RWPE2 (cell line): ENCODE results near the gene C1orf21.
A peak's percentile ranks its signal among the peaks of the same experiment; 100 is the strongest.

Source experiments
- ATAC-seq: fragments of 200-7000 bp; cut with Tn5 transposase; 3 replicates; pipeline ENCODE4 v1.9.1; 2021; ENCODE audit warnings: low read depth
- DNase-seq: peaks from one replicate; pipeline ENCODE4 v3.0.0-alpha.2; 2020; ENCODE audit warnings: low spot score
- H3K27ac ChIP-seq: fragments of 450-650 bp; 2 replicates; pipeline ENCODE4 v1.5.1; 2017; ENCODE audit warnings: mild to moderate bottlenecking; ENCODE audit not compliant: poor library complexity, severe bottlenecking
- H3K27me3 ChIP-seq: fragments of 250-450 bp; sonication (Bioruptor Pico); 2 replicates; pipeline ENCODE4 v1.5.1; 2021; ENCODE audit warnings: mild to moderate bottlenecking, moderate library complexity; ENCODE audit not compliant: insufficient read depth, poor library complexity, severe bottlenecking
- H3K36me3 ChIP-seq: fragments of 250-450 bp; sonication (Bioruptor Pico); 2 replicates; pipeline ENCODE4 v1.5.1; 2020; ENCODE audit warnings: low read depth, mild to moderate bottlenecking, moderate library complexity
- H3K4me1 ChIP-seq: fragments of 250-450 bp; sonication (Bioruptor Pico); 2 replicates; pipeline ENCODE4 v1.5.1; 2021; ENCODE audit warnings: mild to moderate bottlenecking, moderate library complexity; ENCODE audit not compliant: insufficient read depth, poor library complexity, severe bottlenecking
- H3K4me3 ChIP-seq: fragments of 250-450 bp; sonication (Bioruptor Pico); 2 replicates; pipeline ENCODE4 v1.5.1; 2021; ENCODE audit warnings: mild to moderate bottlenecking, moderate library complexity; ENCODE audit not compliant: severe bottlenecking
- H3K9me3 ChIP-seq: fragments of 250-450 bp; sonication (Bioruptor Pico); 2 replicates; pipeline ENCODE4 v1.5.1; 2021; ENCODE audit warnings: mild to moderate bottlenecking, moderate library complexity; ENCODE audit not compliant: severe bottlenecking
- CTCF ChIP-seq: fragments of 450-650 bp; IDR thresholded peaks from one replicate; pipeline ENCODE4 v1.5.1; 2017; ENCODE audit warnings: mild to moderate bottlenecking, moderate library complexity; ENCODE audit not compliant: poor library complexity, severe bottlenecking

C1orf21 gene

GRCh38 chr1:184412472-184412871, 25.6 kb downstream of the C1orf21 start:
- H3K9me3 ChIP-seq: no peaks in the 10 kb centered on the region
- H3K4me1 ChIP-seq: peaks cover 41% of the 10 kb centered on the region
- H3K36me3 ChIP-seq: no peaks in the 10 kb centered on the region
- ATAC-seq: no peak
- H3K27me3 ChIP-seq: no peaks in the 10 kb centered on the region
- DNase-seq: no peak
- TF ChIP-seq CTCF: no peak
- no peak overlapping the region for H3K4me3 ChIP-seq
- no peak overlapping the region for H3K27ac ChIP-seq

DNA sequence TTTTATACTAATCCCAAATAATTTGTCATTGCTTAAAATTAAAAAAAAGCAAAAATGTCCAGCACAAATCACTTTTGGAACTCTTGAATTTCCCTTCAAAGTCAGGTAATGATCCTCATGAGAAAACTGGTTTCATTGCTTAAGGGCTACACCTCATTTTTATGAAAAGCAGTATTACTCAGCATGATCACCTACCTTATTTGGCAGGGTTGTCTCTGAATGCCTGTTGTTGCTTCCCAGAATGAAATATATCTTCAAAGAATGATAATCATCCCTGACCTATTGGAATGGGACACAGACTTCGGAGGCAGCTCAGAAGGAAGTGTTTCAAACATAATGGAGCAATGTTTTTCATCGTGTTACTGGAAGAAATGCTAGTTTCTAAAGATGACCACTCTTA, 29.7 kb downstream of the C1orf21 start:
- ATAC-seq (peak; percentile 88), DNase-seq (no peak)
- H3K9me3 ChIP-seq: no peaks in the 10 kb centered on the region
- H3K4me3 ChIP-seq: no peak overlapping the region
- no peak for TF ChIP-seq CTCF
- no peaks in the 10 kb centered on the region for H3K27me3 ChIP-seq
- peaks cover 38% of the 10 kb centered on the region for H3K4me1 ChIP-seq
- H3K36me3 ChIP-seq: no peaks in the 10 kb centered on the region
- H3K27ac ChIP-seq: peak overlapping the region; percentile 53

GRCh38 chr1:184416946-184417345, 30.1 kb downstream of the C1orf21 start:
- H3K27ac ChIP-seq: peak overlapping the region; percentile 53
- ATAC-seq (peak; percentile 55; the same call in 1 of the 3 replicates), DNase-seq (no peak)
- no peaks in the 10 kb centered on the region for H3K27me3 ChIP-seq
- no peak overlapping the region for H3K4me3 ChIP-seq
- H3K36me3 ChIP-seq: no peaks in the 10 kb centered on the region
- peaks cover 38% of the 10 kb centered on the region for H3K4me1 ChIP-seq
- no peaks in the 10 kb centered on the region for H3K9me3 ChIP-seq
- no peak for TF ChIP-seq CTCF

DNA sequence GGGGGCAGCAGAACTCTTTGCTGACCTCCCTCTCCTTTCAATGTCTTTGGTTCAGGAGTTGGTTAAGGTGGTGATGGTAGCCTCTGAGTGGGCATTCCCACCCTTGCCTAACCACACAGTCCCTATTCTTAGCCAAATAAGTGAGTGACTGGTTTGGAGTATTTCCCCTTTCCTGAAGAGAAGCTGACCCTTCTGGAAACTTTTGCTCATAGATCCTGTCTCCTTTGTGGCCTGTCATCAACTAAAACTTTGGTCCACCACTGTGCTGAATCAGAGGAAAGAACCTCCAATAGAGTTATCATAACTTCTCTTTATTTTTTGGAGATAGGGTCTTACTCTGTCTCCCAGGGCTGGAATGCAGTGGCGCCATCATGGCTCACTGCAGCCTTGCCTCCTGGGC, 31.1 kb downstream of the C1orf21 start:
- no peak for ATAC-seq
- H3K4me1 ChIP-seq: peaks cover 40% of the 10 kb centered on the region
- no peak for TF ChIP-seq CTCF

DNA sequence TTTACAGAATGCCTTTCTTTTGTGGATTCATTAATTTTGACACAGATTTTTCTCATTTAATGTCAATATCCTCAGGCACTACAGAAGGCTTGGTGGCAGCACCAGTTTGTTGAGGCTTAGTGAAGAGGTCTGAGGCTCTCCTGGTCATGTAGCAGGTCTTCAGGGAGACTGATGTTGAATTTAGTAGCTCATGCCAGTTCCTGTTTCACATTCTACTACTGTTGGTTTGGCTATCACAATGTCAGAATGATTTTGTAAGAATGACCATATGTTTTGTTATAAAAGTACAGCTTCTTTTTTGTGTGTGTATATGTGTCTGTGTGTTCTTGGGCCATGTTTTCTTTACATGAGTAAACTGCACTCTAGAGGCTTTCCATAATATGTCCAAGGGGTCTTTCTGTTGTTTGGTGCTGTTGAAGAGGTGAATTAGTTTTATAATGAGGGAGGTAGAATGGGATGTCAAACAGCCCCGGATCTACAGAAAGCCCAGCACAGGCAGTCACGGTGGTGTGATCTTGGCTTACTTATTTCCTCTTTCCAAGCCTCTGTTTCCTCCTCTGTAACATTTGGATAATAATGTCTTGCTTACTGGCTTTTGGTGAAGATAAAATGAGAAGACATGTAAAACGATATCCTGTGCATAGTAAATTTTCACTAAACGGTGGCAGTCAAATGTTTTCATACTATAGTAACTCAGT, 32.0 kb downstream of the C1orf21 start:
- ATAC-seq (no peak), DNase-seq (no peak)
- peak overlapping the region; percentile 71 for H3K27ac ChIP-seq
- no peak for TF ChIP-seq CTCF
- no peaks in the 10 kb centered on the region for H3K9me3 ChIP-seq
- H3K4me3 ChIP-seq: no peak overlapping the region
- peaks cover 46% of the 10 kb centered on the region for H3K4me1 ChIP-seq
- H3K36me3 ChIP-seq: no peaks in the 10 kb centered on the region
- no peaks in the 10 kb centered on the region for H3K27me3 ChIP-seq

More for the DNA sequence above, 31.1 kb downstream of the C1orf21 start:
- Histone ChIP-seq H3K9me3 (no peaks in the 10 kb centered on the region), H3K36me3 (no peaks in the 10 kb centered on the region), H3K4me3 (no peak overlapping the region), H3K27me3 (no peaks in the 10 kb centered on the region), H3K27ac (peak overlapping the region; percentile 53)
- no peak for DNase-seq
